GM23338 (cell line): ENCODE data around the gene HTT. TPM values are rescaled to one million over a fixed set of nuclear protein-coding genes. Genes with fewer than 3 reads are reported as not detected.

Source experiments
- ATAC-seq: fragments of 200-7000 bp; cut with Tn5 transposase; 3 replicates; pipeline ENCODE4 v1.9.1; 2020
- DNase-seq: peaks from one replicate; pipeline ENCODE4 v3.0.0-alpha.2; 2015; ENCODE audit warnings: low spot score
- H2AFZ ChIP-seq: fragments of 200-600 bp; sonication (generic); 2 replicates; pipeline ENCODE4 v1.8.0; 2016; ENCODE audit warnings: antibody characterized with exemption, mild to moderate bottlenecking, moderate library complexity
- H3F3A ChIP-seq: fragments of 200-600 bp; sonication (generic); replicated peaks from 2 replicates; pipeline ENCODE4 v1.8.0; 2017; ENCODE audit warnings: antibody characterized with exemption, mixed run types, low read depth
- H3K27ac ChIP-seq: fragments of 200-600 bp; sonication (generic); 2 replicates; pipeline ENCODE4 v1.6.1; 2016; ENCODE audit warnings: low read depth
- H3K27me3 ChIP-seq: fragments of 200-600 bp; sonication (generic); 2 replicates; pipeline ENCODE4 v1.8.0; 2016; ENCODE audit warnings: mild to moderate bottlenecking, mixed run types, moderate library complexity; ENCODE audit not compliant: insufficient read depth
- H3K36me3 ChIP-seq: fragments of 200-600 bp; sonication (generic); 2 replicates; pipeline ENCODE4 v1.8.0; 2016; ENCODE audit warnings: mild to moderate bottlenecking; ENCODE audit not compliant: insufficient read depth
- H3K4me1 ChIP-seq: fragments of 200-600 bp; sonication (generic); 2 replicates; pipeline ENCODE4 v1.8.0; 2016; ENCODE audit warnings: mild to moderate bottlenecking, moderate library complexity; ENCODE audit not compliant: insufficient read depth
- H3K4me2 ChIP-seq: fragments of 200-600 bp; sonication (generic); 2 replicates; pipeline ENCODE4 v1.7.1; 2017; ENCODE audit warnings: mixed run types
- H3K4me3 ChIP-seq: fragments of 200-600 bp; sonication (generic); 2 replicates; pipeline ENCODE4 v1.6.1; 2016; ENCODE audit warnings: mixed run types
- H3K79me2 ChIP-seq: fragments of 200-600 bp; sonication (generic); replicated peaks from 2 replicates; pipeline ENCODE4 v1.8.0; 2017; ENCODE audit warnings: mild to moderate bottlenecking; ENCODE audit not compliant: insufficient read depth
- H3K9me2 ChIP-seq: fragments of 200-600 bp; sonication (generic); 2 replicates; pipeline ENCODE4 v1.8.0; 2017; ENCODE audit not compliant: insufficient read depth
- H4K20me1 ChIP-seq: fragments of 200-600 bp; sonication (generic); replicated peaks from 2 replicates; pipeline ENCODE4 v1.8.0; 2017; ENCODE audit warnings: mild to moderate bottlenecking; ENCODE audit not compliant: insufficient read depth
- H3K27ac Mint-ChIP-seq: 2 replicates; pipeline ENCODE4 v1.8.0; 2020; ENCODE audit warnings: inconsistent platforms, mild to moderate bottlenecking, moderate library complexity, mixed read lengths
- H3K27me3 Mint-ChIP-seq: 3 replicates; pipeline ENCODE4 v1.8.0; 2022; ENCODE audit warnings: low read depth, mild to moderate bottlenecking, moderate library complexity, mixed read lengths, inconsistent platforms; ENCODE audit not compliant: insufficient read depth, poor library complexity
- H3K36me3 Mint-ChIP-seq: 3 replicates; pipeline ENCODE4 v1.8.0; 2021; ENCODE audit warnings: low read depth, mild to moderate bottlenecking, inconsistent platforms, moderate library complexity, mixed read lengths
- H3K4me1 Mint-ChIP-seq: 3 replicates; pipeline ENCODE4 v1.8.0; 2020; ENCODE audit warnings: mild to moderate bottlenecking, inconsistent platforms, mixed read lengths
- H3K4me3 Mint-ChIP-seq: 3 replicates; pipeline ENCODE4 v1.8.0; 2021; ENCODE audit warnings: moderate library complexity, mild to moderate bottlenecking, inconsistent platforms, mixed read lengths
- H3K9me3 Mint-ChIP-seq: 3 replicates; pipeline ENCODE4 v1.8.0; 2020; ENCODE audit warnings: moderate library complexity, mild to moderate bottlenecking, inconsistent platforms, mixed read lengths
- CREB1 ChIP-seq: fragments of 250-450 bp; sonication (Bioruptor Pico); IDR thresholded peaks from 2 replicates; pipeline ENCODE4 v1.5.0; 2020; ENCODE audit warnings: low read depth, mild to moderate bottlenecking, moderate library complexity
- CTCF ChIP-seq, 2 experiments: fragments of 200-600 bp in 1 of 2; sonication (generic) in 1 of 2; conservative IDR thresholded peaks; 2 replicates each; pipeline versions ENCODE4 v1.5.1 to v1.6.1; 2016 to 2017; ENCODE audit warnings: antibody characterized with exemption in 2 of 2, low read depth in 2 of 2, mild to moderate bottlenecking in 2 of 2, moderate library complexity in 1 of 2
- EZH2 ChIP-seq: fragments of 200-600 bp; sonication (generic); IDR thresholded peaks from one replicate; pipeline ENCODE4 v1.8.0; 2017; ENCODE audit warnings: antibody characterized with exemption, mild to moderate bottlenecking, low read depth; ENCODE audit not compliant: unreplicated experiment
- STAT1 ChIP-seq: IDR thresholded peaks from one replicate; pipeline ENCODE4 v1.6.1; 2016; ENCODE audit warnings: antibody characterized with exemption; ENCODE audit not compliant: unreplicated experiment
- ZNF114 ChIP-seq: fragments of 250-450 bp; sonication (Bioruptor Pico); IDR thresholded peaks from 2 replicates; pipeline ENCODE4 v1.5.0; 2020; ENCODE audit warnings: mild to moderate bottlenecking, moderate library complexity
- ZNF462 ChIP-seq: fragments of 250-450 bp; sonication (Bioruptor Pico); IDR thresholded peaks from 2 replicates; pipeline ENCODE4 v1.5.0; 2020; ENCODE audit warnings: mild to moderate bottlenecking, moderate library complexity
- polyA plus RNA-seq: library from polyadenylated mRNA; unstranded; fragments of >200 nt; fragmentation: Nextera tagmentation; extraction: Ambion mirVana; gene quantifications from 2 replicates; pipeline ENCODE4 v1.2.1, GENCODE V29; 2016
- total RNA-seq: library from RNA; depleted of rRNA; stranded (reverse); fragments of >200 nt; shearing (Covaris generic); gene quantifications from 2 replicates; pipeline ENCODE4 v1.2.3, GENCODE V29; 2014

Gene HTT
- total and polyA plus RNA-seq, 2 experiments from 2014 or later: 26.6 to 67.7 TPM

- Histone ChIP-seq H3F3A (peaks cover 2% of the 10 kb centered on the region; the same call in 1 of the 2 replicates), H3K27me3 (peaks cover 14% of the 10 kb centered on the region), H3K36me3 (no peaks in the 10 kb centered on the region), H3K4me2 (no peak overlapping the region), H3K4me3 (no peak overlapping the region), H3K4me1 (no peaks in the 10 kb centered on the region; the same call in 1 of the 2 replicates), H2AFZ (0 out of 2 replicates have a peak overlapping the region, but pooled peaks have one; percentile 18), H4K20me1 (no peaks in the 10 kb centered on the region), H3K79me2 (no peaks in the 10 kb centered on the region), H3K27ac (no peak overlapping the region), H3K9me2 (no peaks in the 10 kb centered on the region)
- ATAC-seq (peak; percentile 22), DNase-seq (no peak)
- no peak for TF ChIP-seq ZNF114 (CRISPR knock-in tag)
- TF ChIP-seq CREB1: no peak
- TF ChIP-seq EZH2: no peak
- TF ChIP-seq CTCF (conservative IDR thresholded peaks at IDR 0.05; ENCODE audit: low read depth in 2 of 2): no peak
- TF ChIP-seq STAT1: no peak
- Mint-ChIP-seq H3K27ac (no peak overlapping the region), H3K36me3 (peaks cover 2% of the 10 kb centered on the region; the same call in 2 of the 3 replicates), H3K4me1 (peaks cover 3% of the 10 kb centered on the region), H3K4me3 (no peak overlapping the region), H3K27me3 (peaks cover 18% of the 10 kb centered on the region), H3K9me3 (peaks cover 10% of the 10 kb centered on the region; the same call in 2 of the 3 replicates)
These were observed 212.1 kb downstream of the HTT start for GRCh38 chr4:3286335-3287175.

GRCh38 chr4:3287271-3287971, 212.9 kb downstream of the HTT start:
- H3K27ac Mint-ChIP-seq: no peak overlapping the region
- H3K4me3 ChIP-seq: no peak overlapping the region

More at GRCh38 chr4:3287271-3287971, 212.9 kb downstream of the HTT start:
- no peaks in the 10 kb centered on the region; the same call in 1 of the 2 replicates for H3K4me1 ChIP-seq
- H3K9me2 ChIP-seq: no peaks in the 10 kb centered on the region
- Mint-ChIP-seq H3K27me3 (peaks cover 23% of the 10 kb centered on the region), H3K9me3 (peaks cover 5% of the 10 kb centered on the region; the same call in 2 of the 3 replicates), H3K36me3 (no peaks in the 10 kb centered on the region; the same call in 1 of the 3 replicates), H3K4me1 (peaks cover 6% of the 10 kb centered on the region), H3K4me3 (no peak overlapping the region)
- H2AFZ ChIP-seq: no peak overlapping the region
- ATAC-seq: no peak
- H3K27ac ChIP-seq: no peak overlapping the region
- no peak for DNase-seq
- peaks cover 5% of the 10 kb centered on the region; the same call in 1 of the 2 replicates for H3F3A ChIP-seq
- no peak for TF ChIP-seq ZNF462
- TF ChIP-seq EZH2: no peak
- H3K36me3 ChIP-seq: no peaks in the 10 kb centered on the region
- H3K27me3 ChIP-seq: peaks cover 15% of the 10 kb centered on the region
- no peaks in the 10 kb centered on the region for H4K20me1 ChIP-seq
- H3K4me2 ChIP-seq: no peak overlapping the region
- no peaks in the 10 kb centered on the region for H3K79me2 ChIP-seq
